Measurements from ENCODE around the gene ZNF423.

Gene ZNF423

DNA sequence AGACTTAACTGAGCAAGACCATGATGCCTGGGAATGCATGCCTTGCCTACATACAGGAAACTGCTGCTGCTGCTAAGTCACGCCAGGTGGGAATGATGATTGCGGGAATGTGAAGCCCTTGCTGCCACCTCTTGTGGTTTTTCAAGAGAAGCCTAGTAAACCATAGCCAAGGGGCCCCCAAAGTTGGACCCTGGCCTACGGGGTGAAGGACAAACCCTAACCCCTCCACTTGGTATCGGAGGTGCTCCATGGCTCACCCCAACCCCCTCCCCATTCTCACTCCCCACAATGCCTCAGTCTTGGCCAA is 233.9 kb downstream of the ZNF423 start:
- Histone ChIP-seq H3K4me3 (ENCODE audit: low read depth, low read length) (no peak overlapping the region), H3K27ac (ENCODE audit: low read depth, low read length) (no peak overlapping the region), H3K4me1 (ENCODE audit: control insufficient read depth, insufficient read depth, low read length) (peaks cover 23% of the 10 kb centered on the region), H3K36me3 (ENCODE audit: control insufficient read depth, insufficient read depth, low read length) (peaks cover 4% of the 10 kb centered on the region), H3K27me3 (ENCODE audit: control insufficient read depth, insufficient read depth, low read length) (no peaks in the 10 kb centered on the region), H3K9me3 (ENCODE audit: control insufficient read depth, insufficient read depth, low read depth, low read length) (no peaks in the 10 kb centered on the region), H3K9ac (ENCODE audit: low read length) (no peak overlapping the region)

DNA sequence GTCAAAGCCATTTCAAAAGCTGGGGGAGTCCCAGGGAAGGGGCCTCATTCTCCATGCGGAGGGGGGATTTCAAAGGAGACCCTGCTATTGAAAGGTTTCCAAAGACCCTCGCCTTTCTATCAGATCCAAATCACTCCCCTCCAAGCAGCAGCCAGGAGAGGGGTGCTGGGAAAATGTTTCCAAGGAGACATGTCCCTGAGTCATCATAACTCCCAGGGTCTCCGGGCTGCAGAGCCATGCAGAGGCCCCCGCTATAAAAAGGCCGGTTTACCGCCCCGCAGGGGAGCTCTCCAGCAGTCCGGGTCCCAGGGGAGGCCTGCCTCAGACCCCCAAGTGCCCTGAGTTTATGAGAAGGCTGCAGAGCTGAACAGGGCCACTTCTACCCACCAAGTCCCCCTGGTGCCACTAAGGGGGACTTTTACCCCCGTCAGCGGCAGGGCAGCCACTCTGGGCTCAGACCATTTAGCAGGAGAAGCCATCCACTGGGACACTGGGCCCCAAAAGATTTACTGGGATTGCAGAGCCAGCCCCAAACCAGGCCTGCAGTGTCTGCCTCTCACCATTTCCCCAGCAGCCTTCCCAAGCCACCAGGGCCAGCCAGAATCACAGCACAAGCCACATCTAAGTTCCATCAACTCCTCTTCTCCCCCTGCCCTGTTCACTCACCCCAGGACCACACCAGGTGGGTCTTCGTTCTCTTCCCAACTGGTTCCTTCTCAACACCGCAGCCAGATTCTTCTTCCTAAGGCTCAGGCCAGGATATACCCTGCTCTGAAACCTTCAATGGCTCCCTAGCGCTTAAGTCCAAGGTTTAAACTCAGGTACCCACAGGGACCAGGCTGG is 234.4 kb downstream of the ZNF423 start:
- Histone ChIP-seq H3K27me3 (ENCODE audit: control insufficient read depth, insufficient read depth, low read length) (no peaks in the 10 kb centered on the region), H3K36me3 (ENCODE audit: control insufficient read depth, insufficient read depth, low read length) (peaks cover 4% of the 10 kb centered on the region), H3K4me1 (ENCODE audit: control insufficient read depth, insufficient read depth, low read length) (peaks cover 23% of the 10 kb centered on the region), H3K9ac (ENCODE audit: low read length) (peak overlapping the region; percentile 45), H3K27ac (ENCODE audit: low read depth, low read length) (peak overlapping the region; percentile 73; the same call in 1 of the 2 replicates), H3K9me3 (ENCODE audit: control insufficient read depth, insufficient read depth, low read depth, low read length) (no peaks in the 10 kb centered on the region), H3K4me3 (ENCODE audit: low read depth, low read length) (no peak overlapping the region)

GRCh38 chr16:49620869-49621240 is 235.1 kb downstream of the ZNF423 start:
- H3K27ac ChIP-seq (ENCODE audit: low read depth, low read length), result peak overlapping the region; percentile 70; the same call in 1 of the 2 replicates
- H3K9ac ChIP-seq (ENCODE audit: low read length), result peak overlapping the region; percentile 14
- H3K4me1 ChIP-seq (ENCODE audit: control insufficient read depth, insufficient read depth, low read length), result peaks cover 23% of the 10 kb centered on the region
- H3K36me3 ChIP-seq (ENCODE audit: control insufficient read depth, insufficient read depth, low read length), result peaks cover 4% of the 10 kb centered on the region
- no peaks in the 10 kb centered on the region for H3K9me3 ChIP-seq (ENCODE audit: control insufficient read depth, insufficient read depth, low read depth, low read length)
- H3K4me3 ChIP-seq (ENCODE audit: low read depth, low read length), result no peak overlapping the region
- H3K27me3 ChIP-seq (ENCODE audit: control insufficient read depth, insufficient read depth, low read length), result no peaks in the 10 kb centered on the region

DNA sequence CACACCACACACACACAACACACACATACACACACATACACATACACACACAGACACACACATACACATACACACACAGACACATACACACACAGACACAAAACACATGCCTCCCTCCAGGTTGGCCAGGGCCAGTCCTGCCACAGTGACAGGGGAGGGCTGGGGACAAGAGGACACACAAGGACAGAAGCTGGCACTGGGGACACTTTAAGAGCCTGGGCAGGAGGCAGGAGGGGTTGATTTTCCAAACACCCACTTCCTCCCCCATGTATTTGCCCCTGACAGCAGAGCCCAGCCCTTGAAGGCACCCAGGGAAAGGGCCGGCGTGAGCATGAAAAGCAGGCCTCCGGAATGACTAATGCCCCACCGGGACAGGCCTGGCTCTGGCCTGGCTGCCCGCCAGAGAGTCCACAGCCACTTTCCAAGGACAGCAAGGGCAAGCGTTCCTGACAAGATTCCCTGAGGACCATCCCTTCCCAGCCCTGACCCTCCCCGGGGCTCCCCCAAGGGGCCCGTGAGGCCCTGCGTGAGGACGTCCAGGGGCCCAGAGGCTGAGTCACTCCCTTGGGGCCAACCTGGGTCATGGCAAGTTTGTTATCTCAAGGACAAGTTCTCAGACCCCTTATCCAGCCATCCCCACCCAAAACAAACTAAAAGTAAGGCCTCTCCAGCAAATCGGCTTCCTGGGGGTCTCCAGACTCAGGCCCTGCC is 235.6 kb downstream of the ZNF423 start:
- Histone ChIP-seq H3K27ac (ENCODE audit: low read depth, low read length) (peak overlapping the region; percentile 70; the same call in 1 of the 2 replicates), H3K4me3 (ENCODE audit: low read depth, low read length) (no peak overlapping the region), H3K27me3 (ENCODE audit: control insufficient read depth, insufficient read depth, low read length) (no peaks in the 10 kb centered on the region), H3K36me3 (ENCODE audit: control insufficient read depth, insufficient read depth, low read length) (no peaks in the 10 kb centered on the region), H3K4me1 (ENCODE audit: control insufficient read depth, insufficient read depth, low read length) (peaks cover 23% of the 10 kb centered on the region), H3K9ac (ENCODE audit: low read length) (peak overlapping the region; percentile 14), H3K9me3 (ENCODE audit: control insufficient read depth, insufficient read depth, low read depth, low read length) (no peaks in the 10 kb centered on the region)

DNA sequence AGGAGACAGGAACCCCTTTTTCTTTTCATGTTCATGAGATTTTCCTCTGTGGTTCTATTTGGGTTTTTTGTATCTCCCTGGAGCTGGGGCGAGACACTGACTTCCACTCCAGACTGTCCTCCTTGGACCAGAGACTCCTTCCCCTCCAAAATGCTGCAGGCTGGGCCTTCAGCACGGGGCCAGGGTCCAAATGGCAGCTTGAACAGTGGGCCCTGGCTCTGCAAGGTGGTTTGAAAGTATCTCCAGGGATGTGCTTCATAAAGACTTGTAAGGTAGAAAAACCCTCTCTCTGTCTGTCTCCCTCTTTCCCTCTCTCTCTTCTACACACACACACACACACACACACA is 236.1 kb downstream of the ZNF423 start:
- peaks cover 23% of the 10 kb centered on the region for H3K4me1 ChIP-seq (ENCODE audit: control insufficient read depth, insufficient read depth, low read length)

GRCh38 chr16:49618955-49619354 is 237.0 kb downstream of the ZNF423 start:
- Histone ChIP-seq H3K27me3 (ENCODE audit: control insufficient read depth, insufficient read depth, low read length) (no peaks in the 10 kb centered on the region), H3K27ac (ENCODE audit: low read depth, low read length) (no peak overlapping the region), H3K4me3 (ENCODE audit: low read depth, low read length) (no peak overlapping the region), H3K9me3 (ENCODE audit: control insufficient read depth, insufficient read depth, low read depth, low read length) (peaks cover 3% of the 10 kb centered on the region), H3K36me3 (ENCODE audit: control insufficient read depth, insufficient read depth, low read length) (no peaks in the 10 kb centered on the region; the same call in 1 of the 2 replicates), H3K9ac (ENCODE audit: low read length) (no peak overlapping the region), H3K4me1 (ENCODE audit: control insufficient read depth, insufficient read depth, low read length) (peaks cover 23% of the 10 kb centered on the region)

More for the DNA sequence above, 236.1 kb downstream of the ZNF423 start:
- 0 out of 2 replicates have a peak overlapping the region, but pooled peaks have one; percentile 37 for H3K27ac ChIP-seq (ENCODE audit: low read depth, low read length)
- H3K27me3 ChIP-seq (ENCODE audit: control insufficient read depth, insufficient read depth, low read length), result no peaks in the 10 kb centered on the region
- H3K4me3 ChIP-seq (ENCODE audit: low read depth, low read length), result no peak overlapping the region
- H3K9ac ChIP-seq (ENCODE audit: low read length), result peak overlapping the region; percentile 9
- H3K9me3 ChIP-seq (ENCODE audit: control insufficient read depth, insufficient read depth, low read depth, low read length), result no peaks in the 10 kb centered on the region
- H3K36me3 ChIP-seq (ENCODE audit: control insufficient read depth, insufficient read depth, low read length), result no peaks in the 10 kb centered on the region; the same call in 1 of the 2 replicates

- H3K27ac ChIP-seq (ENCODE audit: low read depth, low read length), result no peak overlapping the region
- H3K9ac ChIP-seq (ENCODE audit: low read length), result no peak overlapping the region
- H3K27me3 ChIP-seq (ENCODE audit: control insufficient read depth, insufficient read depth, low read length), result no peaks in the 10 kb centered on the region
- H3K9me3 ChIP-seq (ENCODE audit: control insufficient read depth, insufficient read depth, low read depth, low read length), result peaks cover 9% of the 10 kb centered on the region
- H3K4me1 ChIP-seq (ENCODE audit: control insufficient read depth, insufficient read depth, low read length), result peaks cover 23% of the 10 kb centered on the region
- no peaks in the 10 kb centered on the region; the same call in 1 of the 2 replicates for H3K36me3 ChIP-seq (ENCODE audit: control insufficient read depth, insufficient read depth, low read length)
- no peak overlapping the region for H3K4me3 ChIP-seq (ENCODE audit: low read depth, low read length)
These were observed 238.1 kb downstream of the ZNF423 start for GRCh38 chr16:49617710-49618330.

- H3K9ac ChIP-seq (ENCODE audit: low read length), result no peak overlapping the region
- peaks cover 23% of the 10 kb centered on the region for H3K4me1 ChIP-seq (ENCODE audit: control insufficient read depth, insufficient read depth, low read length)
- H3K27me3 ChIP-seq (ENCODE audit: control insufficient read depth, insufficient read depth, low read length), result no peaks in the 10 kb centered on the region
- H3K9me3 ChIP-seq (ENCODE audit: control insufficient read depth, insufficient read depth, low read depth, low read length), result peaks cover 9% of the 10 kb centered on the region
- no peak overlapping the region for H3K4me3 ChIP-seq (ENCODE audit: low read depth, low read length)
- no peaks in the 10 kb centered on the region; the same call in 1 of the 2 replicates for H3K36me3 ChIP-seq (ENCODE audit: control insufficient read depth, insufficient read depth, low read length)
- H3K27ac ChIP-seq (ENCODE audit: low read depth, low read length), result no peak overlapping the region
These were observed 238.8 kb downstream of the ZNF423 start for GRCh38 chr16:49617016-49617629.

- Histone ChIP-seq H3K27me3 (ENCODE audit: control insufficient read depth, insufficient read depth, low read length) (no peaks in the 10 kb centered on the region), H3K9me3 (ENCODE audit: control insufficient read depth, insufficient read depth, low read depth, low read length) (peaks cover 9% of the 10 kb centered on the region), H3K4me3 (ENCODE audit: low read depth, low read length) (no peak overlapping the region), H3K27ac (ENCODE audit: low read depth, low read length) (no peak overlapping the region), H3K4me1 (ENCODE audit: control insufficient read depth, insufficient read depth, low read length) (peaks cover 9% of the 10 kb centered on the region; the same call in 1 of the 2 replicates), H3K36me3 (ENCODE audit: control insufficient read depth, insufficient read depth, low read length) (no peaks in the 10 kb centered on the region; the same call in 1 of the 2 replicates), H3K9ac (ENCODE audit: low read length) (no peak overlapping the region)
These were observed 240.3 kb downstream of the ZNF423 start for GRCh38 chr16:49615576-49615975.

GRCh38 chr16:49610983-49611382 is 244.9 kb downstream of the ZNF423 start:
- Histone ChIP-seq H3K4me1 (ENCODE audit: control insufficient read depth, insufficient read depth, low read length) (peaks cover 17% of the 10 kb centered on the region), H3K27ac (ENCODE audit: low read depth, low read length) (no peak overlapping the region), H3K27me3 (ENCODE audit: control insufficient read depth, insufficient read depth, low read length) (no peaks in the 10 kb centered on the region), H3K9ac (ENCODE audit: low read length) (no peak overlapping the region), H3K36me3 (ENCODE audit: control insufficient read depth, insufficient read depth, low read length) (no peaks in the 10 kb centered on the region; the same call in 1 of the 2 replicates), H3K4me3 (ENCODE audit: low read depth, low read length) (no peak overlapping the region), H3K9me3 (ENCODE audit: control insufficient read depth, insufficient read depth, low read depth, low read length) (peaks cover 9% of the 10 kb centered on the region)
